ENCODE data around the gene CYB5D1.
"Not testable (repeated sequence)": the region's sequence is repeated elsewhere in the genome, so short reads cannot be mapped to it uniquely, and the experiment has no call there.

CYB5D1 gene

GRCh38 chr17:7856011-7856810 lies 1.6 kb upstream of the CYB5D1 start:
- H3K4me3 ChIP-seq (ENCODE audit: low read depth, low read length) = peak overlapping the region; percentile 90

- H3K4me3 ChIP-seq (ENCODE audit: low read depth, low read length) = peak within 1 kb of the TSS; percentile 90
Measured at GRCh38 chr17:7856811-7857712, 741 bp upstream of the CYB5D1 start, which contains the start of gene NAA38. NAA38 (minus strand) TSS chr17:7857559; CDS start chr17:7857463, 96 bp downstream.

DNA sequence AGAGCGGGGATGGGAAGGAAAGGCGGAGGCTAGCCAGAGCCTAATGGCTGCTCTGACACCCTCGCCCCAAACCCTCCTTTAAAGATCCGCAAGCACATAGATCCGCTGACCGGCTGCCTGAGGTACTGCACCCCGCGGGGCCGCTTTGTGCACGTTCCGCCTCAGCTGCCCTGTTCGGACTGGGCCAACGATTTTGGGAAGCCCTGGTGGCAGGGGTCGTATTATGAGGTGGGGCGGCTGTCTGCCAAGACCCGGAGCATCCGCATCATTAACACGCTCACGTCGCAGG lies 663 bp downstream of the CYB5D1 start:
- peak overlapping the region; percentile 90 for H3K4me3 ChIP-seq (ENCODE audit: low read depth, low read length)

- H3K4me3 ChIP-seq (ENCODE audit: low read depth, low read length) = peak overlapping the region; percentile 90
Measured at GRCh38 chr17:7859028-7859427, 1.2 kb downstream of the CYB5D1 start.

- H3K4me3 ChIP-seq (ENCODE audit: low read depth, low read length) = no peak overlapping the region
Measured at GRCh38 chr17:7862692-7863437, 5.1 kb downstream of the CYB5D1 start.

GRCh38 chr17:7864384-7864783 lies 6.6 kb downstream of the CYB5D1 start:
- H3K4me3 ChIP-seq (ENCODE audit: low read depth, low read length) = not testable (repeated sequence)

GRCh38 chr17:7864995-7865650 lies 7.3 kb downstream of the CYB5D1 start:
- H3K4me3 ChIP-seq (ENCODE audit: low read depth, low read length) = no peak overlapping the region

- no peak overlapping the region for H3K4me3 ChIP-seq (ENCODE audit: low read depth, low read length)
Measured at GRCh38 chr17:7867881-7868329, 10.1 kb downstream of the CYB5D1 start.

- no peak overlapping the region for H3K4me3 ChIP-seq (ENCODE audit: low read depth, low read length)
Measured at GRCh38 chr17:7873051-7873450, 15.2 kb downstream of the CYB5D1 start.

GRCh38 chr17:7875804-7876370 lies 18.1 kb downstream of the CYB5D1 start:
- no peak overlapping the region for H3K4me3 ChIP-seq (ENCODE audit: low read depth, low read length)

GRCh38 chr17:7878234-7878633 lies 20.4 kb downstream of the CYB5D1 start:
- no peak overlapping the region for H3K4me3 ChIP-seq (ENCODE audit: low read depth, low read length)

DNA sequence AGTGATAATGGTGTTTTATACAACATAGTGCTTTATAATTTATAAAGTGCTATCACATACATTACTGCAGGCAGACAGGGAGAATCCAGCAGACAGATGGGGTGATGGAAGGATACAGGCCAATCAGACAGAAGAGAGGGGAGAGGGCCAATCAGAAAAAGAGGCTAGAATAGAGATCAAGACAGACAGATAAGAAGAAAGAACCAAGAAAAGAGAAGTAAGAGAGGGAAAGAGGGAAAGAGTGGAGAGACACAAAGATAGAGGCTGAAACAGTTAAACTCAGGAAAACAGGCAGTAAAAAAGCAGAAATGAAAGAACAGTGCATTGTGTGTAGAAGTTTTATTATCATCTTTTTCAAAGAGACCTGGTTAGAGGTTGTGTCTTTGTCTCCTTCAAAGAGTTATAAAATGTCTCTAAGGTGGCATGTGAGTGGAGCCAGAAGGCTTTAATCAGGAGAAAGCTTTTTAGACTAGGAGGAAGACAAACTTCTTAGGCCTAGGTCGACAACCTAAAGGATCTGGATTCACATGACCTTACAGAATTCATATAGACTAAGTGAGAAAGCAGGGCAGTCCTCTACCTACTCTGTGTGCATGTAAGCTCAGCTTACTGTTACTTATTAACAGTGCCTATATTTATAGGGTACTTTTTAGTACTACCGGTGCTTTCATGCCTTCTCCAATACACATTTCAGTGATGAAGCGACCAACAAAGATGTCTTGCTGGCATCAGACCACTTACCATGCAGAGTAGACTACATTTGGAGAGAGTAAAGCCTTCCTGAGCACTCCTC lies 22.5 kb downstream of the CYB5D1 start:
- H3K4me3 ChIP-seq (ENCODE audit: low read depth, low read length) = no peak overlapping the region

DNA sequence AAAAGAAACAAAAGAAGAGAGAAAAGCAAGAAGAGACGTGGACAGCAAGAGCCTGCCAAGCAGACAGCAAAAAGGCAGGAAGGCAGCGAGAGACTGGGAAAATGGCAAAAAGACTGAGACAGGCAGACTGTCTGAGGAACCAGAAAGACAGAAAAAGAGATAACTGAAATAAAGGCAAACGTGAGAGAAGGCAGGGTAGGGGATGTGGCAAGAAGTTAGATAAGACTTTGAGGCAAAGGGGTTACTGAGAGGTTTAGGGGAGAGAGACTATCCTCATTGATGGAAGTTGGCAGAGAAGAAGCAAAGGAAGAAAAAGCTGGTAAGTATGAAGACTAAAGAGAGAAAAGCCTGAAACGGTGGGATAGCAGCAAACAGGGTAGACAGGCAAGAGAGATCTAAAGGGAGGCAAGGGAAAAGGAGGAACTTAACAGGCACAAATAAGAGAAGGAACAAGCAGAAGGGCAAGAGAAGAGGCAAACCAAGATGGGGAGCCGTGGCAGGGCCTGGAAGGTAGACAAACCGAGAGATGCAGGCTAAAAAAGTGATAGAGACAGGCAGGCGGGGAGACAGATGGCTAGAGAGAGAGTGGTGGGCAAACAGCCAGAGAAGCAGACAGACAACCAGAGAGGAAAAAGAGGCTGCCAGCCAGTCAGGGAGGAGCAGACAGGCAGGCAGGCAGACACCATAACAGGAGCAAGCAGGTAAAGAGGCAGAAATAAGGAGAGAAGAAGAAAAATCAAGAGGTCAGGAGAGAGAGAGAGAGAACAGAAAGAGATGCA lies 23.7 kb downstream of the CYB5D1 start:
- no peak overlapping the region for H3K4me3 ChIP-seq (ENCODE audit: low read depth, low read length)

- no peak overlapping the region for H3K4me3 ChIP-seq (ENCODE audit: low read depth, low read length)
Measured at GRCh38 chr17:7882068-7882467, 24.3 kb downstream of the CYB5D1 start.

GRCh38 chr17:7882629-7883028 lies 24.8 kb downstream of the CYB5D1 start:
- no peak overlapping the region for H3K4me3 ChIP-seq (ENCODE audit: low read depth, low read length)

GRCh38 chr17:7883781-7884386 lies 26.1 kb downstream of the CYB5D1 start:
- H3K4me3 ChIP-seq (ENCODE audit: low read depth, low read length) = no peak overlapping the region

GRCh38 chr17:7884581-7885366 lies 27.0 kb downstream of the CYB5D1 start:
- H3K4me3 ChIP-seq (ENCODE audit: low read depth, low read length) = peak overlapping the region; percentile 39

Measured in iPS-11a (cell line).